ENCODE results near the gene COQ7.

Gene COQ7

DNA sequence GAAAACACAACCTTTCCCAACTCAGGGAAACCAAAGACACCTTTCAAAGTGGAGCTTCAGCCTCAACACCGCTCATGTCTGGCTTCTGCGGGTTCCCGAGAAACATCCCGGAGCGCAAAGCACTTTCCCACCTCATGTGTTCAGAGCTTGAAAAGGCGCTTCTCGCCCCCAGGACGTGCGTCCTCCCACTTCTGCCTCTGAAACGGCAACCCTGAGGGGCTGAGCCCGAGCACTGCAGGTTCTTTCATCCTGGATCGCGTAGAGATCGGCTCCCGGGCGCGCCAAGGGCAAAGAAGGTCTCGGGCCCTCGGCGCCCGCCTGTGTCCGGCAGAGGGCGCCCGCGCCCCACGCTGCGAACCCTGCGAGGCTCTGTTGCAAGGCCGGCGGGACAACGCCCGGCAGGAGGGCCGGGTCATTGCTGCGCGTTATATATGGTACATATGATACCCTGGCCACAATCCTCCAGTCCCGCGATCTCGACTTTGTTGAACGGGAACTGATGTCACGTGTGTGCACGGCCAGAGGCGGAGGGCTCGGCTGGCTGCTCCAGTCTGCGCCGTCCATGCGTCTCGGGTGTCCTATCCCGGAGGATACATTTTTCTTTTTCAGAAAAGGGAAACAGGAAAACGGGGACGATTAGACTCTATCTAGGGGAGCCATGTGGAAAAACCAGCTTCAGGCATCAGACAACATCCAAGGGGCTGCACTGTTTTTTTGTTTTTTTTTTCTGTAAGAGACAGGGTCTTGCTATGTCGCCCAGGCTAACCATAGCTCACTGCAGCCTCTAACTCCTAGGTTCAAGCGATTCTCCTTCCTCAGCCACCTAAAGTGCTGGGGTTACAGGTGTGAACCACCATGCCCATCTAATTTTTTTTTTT is 19.1 kb downstream of the COQ7 start:
- DNase-seq = peak; percentile 63

DNA sequence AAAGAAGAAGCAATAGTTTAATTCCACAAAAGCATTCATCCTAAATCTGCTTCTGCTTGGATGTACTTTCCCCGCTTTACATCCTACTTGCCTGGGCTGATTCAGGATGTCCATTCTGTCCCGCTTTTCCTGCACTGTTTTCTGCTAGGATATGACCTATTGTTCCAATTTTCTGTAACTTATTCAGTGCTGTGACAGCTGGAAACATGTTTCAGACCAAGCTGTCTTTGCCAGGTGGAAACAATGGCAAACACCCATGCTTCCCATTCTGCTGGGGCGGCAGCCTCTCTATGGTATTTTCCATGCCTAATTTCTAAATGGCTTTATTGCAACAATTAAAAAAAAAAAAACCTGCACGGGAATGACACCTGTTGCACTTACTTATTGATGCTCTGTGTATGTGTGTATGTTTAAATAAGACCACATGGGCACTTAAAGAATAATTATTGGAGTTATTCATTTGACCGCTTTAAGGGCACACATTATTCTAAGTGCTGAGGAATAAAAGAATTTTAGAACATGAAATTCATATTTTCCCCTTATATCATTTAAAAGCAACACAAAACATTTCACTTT is 21.0 kb downstream of the COQ7 start:
- DNase-seq = no peak

DNA sequence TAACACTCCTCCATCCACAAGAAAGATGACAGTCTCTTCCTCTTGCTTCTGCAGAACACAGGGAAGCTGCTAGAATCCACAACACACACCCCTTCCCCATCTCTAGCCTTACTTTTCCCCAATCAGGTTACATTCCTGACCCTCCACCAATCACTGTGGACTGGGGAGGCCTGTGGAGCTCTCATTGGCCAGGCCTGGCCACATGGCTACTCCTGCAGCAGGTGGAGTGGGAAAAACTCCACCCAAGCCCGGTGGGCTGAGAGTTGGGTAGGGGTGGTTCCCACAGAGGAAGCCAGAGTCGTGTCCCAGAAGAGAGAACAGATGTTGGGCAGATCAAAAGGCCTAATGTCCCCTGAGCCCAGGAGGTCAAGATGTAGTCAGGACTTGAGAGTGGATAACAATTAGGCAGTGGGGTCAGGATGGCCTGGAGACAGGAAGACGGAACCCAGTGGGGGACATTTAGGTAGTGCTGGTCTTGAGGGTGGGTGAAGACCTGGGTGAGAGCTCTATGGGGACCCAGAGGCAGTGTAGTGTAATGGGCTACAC is 22.1 kb downstream of the COQ7 start:
- no peak for DNase-seq

DNA sequence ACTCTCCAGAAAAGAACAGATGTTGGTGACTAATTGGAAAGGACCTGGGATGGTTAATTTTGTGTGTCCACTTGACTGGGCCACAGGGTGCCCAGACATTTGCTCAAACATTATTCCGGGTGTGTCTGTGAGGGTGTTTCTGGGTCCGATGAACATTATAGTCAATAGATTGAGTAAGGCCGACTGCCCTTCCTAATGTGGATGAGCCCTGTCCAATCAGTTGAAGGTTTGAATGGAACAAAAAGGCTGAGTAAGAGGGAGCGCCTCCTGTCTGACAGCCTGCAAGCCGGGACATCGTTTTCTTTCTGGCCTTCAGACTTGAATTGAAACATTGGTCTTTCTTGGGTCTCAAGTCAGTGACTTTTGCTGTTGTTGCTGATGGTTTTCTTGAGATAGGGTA is 23.5 kb downstream of the COQ7 start:
- no peak for DNase-seq

DNA sequence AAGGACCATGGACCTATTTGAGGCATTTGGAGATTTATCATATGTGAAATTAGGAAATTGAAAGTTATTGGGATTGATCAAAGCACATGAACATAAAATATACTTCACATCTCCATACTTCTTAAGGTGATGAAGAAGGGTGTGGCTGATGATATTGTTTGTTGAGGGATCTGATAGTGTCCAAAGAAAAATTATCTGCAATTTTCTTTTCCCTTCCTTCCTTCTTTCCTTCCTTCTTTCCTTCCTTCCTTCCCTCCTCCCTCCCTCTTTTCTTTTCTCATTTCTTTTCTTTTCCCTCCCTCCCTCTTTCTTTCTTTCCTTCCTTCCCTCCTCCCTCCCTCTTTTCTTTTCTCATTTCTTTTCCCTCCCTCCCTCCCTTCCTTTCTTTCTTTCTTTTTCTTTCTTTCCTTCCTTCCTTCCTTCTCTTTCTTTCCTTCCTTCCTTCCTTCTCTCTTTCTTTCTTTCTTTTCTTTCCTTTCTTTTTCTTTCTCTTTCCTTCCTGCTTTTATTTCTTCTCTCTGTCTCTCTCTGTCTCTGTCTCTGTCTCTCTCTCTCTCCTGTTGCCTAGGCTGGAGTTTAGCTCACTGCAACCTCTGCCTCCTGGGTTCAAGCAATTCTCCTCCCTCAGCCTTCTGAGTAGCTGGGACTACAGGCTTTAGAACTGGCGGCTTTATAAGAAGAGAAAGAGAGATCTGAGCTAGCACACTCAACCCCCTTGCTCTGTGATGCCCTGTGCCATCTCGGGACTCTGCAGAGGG is 25.4 kb downstream of the COQ7 start:
- no peak for DNase-seq

DNA sequence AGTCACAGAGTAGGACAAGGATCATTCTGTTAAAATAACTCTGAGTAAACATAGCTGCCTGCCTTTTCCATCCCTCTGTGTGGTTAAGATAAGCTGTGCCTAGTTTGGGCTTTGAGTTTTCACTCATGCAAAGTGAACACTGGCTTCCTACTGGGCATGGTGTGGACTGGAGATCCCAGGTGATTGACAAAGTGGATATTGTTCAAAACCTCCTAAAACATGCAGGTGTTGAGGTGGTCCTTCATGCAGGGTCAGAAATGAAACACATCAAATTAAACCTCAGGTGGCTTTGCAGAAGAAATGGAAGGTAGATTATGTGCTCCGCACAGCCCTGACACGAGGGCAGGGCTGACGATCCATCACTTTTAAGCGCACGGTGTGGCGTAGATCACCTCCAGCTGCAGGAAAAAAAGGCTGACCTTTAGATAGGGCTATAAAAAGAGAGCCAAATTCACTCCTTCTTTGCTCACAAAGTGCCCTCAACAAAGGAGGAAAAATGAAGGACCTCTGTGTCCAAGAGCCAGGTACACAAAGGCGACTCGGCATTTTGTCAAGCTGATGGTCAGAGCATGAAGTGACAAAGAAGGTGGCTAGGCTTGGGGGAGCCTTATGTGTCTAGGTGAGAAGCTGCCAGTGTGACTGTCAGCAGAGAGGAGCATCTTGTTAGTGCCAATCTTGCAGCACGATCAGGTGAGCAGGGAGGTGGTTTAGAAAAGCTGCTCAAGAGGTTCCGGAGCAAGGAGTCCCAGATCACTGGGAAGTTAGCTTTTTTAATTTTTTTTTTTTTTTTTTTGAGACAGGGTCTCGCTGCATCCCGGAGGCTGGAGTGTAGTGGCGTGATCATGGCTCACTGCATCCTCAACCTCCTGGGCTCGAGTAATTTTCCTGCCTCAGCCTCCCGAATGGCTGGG is 26.5 kb downstream of the COQ7 start:
- DNase-seq = no peak

DNA sequence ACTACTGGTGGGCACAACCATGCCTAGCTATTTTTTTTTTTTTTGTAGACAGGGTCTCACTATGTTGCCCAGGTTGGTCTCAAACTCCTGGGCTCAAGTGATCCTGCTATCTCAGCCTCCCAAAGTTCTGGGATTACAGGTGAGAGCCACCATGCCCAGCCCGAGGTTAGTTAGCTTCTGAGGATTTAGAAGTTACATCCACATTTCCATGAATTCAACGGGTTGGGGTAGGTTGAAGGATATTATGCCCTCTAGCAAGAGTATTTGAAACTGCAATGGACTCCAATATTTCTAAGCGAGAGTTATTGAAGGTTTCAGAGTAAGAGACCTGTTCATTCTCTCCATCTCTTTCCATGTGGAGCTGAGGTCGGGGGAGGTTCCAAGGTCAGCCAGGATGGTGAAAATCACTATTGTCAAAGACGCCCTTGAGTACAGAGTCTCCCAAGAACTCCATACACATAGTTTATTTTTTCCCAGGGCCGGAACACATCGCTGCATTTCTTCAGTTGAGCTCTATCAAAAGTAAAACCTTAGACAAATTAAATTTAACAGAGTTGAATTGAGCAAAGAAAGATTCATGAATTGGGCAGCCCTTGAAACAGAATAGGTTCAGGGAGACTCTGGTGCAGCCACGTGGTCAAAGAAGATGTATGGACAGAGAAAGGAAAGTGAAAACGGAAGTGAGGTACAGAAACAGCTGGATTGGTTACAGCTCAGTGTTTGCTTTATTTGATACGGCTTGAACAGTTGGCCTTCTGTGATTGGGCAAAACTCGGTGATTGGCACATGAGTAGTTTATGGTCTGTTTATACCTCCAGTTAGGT is 27.3 kb downstream of the COQ7 start:
- DNase-seq = peak; percentile 43

DNA sequence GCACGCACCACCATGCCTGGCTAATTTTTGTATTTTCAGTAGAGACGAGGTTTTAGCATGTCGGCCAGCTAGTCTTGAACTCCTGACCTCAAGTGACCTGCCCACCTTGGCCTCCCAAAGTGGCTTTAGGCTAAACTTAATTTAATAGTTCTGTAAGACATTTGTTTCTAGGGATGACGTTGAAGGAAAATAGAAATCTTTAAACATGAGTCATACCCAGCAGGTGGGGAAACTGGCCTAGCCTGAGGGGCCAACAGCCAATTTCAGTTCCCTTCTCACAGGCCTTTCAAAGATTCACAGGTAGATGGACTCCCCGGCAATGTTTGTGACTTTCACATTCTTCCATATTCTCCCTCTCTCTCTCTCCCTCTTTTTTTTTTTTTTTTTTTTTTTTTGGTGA is 28.2 kb downstream of the COQ7 start:
- no peak for DNase-seq

DNA sequence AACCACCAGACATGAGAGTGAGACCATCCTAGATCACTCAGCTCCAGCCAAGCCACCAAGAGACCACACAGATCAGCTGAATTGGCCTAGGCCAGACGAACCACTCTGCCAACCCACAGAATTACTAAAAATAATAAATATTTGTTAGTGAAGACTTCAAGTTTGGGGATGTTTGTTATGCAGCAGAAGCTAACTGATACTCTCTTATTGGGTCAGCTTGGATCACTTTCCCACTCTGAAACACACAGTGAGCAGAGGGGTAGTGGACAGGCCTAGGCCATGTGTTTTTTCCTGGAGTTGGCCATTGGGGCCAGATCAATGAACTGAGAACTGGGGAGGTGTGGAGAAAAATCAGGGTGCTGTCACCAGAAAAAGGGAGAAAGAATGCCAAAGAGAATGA is 30.8 kb downstream of the COQ7 start:
- no peak for DNase-seq

DNA sequence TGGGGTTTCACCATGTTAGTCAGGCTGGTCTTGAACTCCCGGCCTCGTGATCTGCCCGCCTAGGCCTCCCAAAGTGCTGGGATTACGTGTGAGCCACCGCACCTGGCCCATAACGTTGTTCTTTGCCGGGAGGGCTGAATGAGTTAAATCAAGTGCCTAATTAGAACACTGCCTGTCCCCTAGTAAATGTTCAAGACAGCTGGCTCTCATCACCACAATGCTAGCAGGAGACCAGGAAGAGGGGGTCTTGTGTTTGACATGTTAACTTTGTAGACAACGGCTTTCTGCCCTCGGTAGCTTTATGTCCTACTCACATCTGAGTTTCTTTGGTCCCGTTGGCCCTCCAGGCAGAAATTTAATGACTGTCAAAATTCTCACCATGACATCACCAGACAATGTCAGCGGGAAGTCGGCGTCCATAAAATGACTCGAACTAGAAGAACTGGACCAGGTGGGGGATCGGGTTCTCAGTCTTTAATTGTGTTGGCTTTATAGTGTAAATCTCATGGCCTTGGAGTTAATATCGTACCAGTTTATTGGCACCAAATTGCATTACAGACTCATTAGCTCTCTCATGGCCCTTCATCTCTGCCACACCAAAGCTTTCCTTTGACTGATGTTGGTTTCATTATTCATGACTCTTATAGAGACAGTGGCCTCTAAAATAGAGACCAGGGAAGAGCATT is 34.9 kb downstream of the COQ7 start:
- no peak for DNase-seq

DNA sequence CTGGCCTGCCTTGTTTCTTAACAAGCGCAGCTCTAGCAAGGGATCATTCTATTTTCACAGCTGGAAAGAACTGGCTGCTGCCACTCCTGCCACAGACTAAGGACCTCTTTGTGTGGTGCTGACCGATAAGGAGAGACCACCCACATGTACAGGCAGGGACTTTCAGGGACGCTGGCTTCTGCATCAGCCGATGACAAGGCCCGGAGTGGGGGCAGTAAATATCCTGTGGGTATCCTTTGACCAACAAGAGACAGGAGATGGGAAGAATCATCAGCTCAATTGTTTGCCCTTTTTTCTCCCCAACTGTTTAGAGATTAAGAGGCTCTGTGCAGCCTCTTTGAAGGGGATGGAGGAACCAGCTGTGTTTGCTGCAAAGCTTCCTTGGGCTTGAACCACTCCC is 37.2 kb downstream of the COQ7 start:
- DNase-seq = no peak

DNA sequence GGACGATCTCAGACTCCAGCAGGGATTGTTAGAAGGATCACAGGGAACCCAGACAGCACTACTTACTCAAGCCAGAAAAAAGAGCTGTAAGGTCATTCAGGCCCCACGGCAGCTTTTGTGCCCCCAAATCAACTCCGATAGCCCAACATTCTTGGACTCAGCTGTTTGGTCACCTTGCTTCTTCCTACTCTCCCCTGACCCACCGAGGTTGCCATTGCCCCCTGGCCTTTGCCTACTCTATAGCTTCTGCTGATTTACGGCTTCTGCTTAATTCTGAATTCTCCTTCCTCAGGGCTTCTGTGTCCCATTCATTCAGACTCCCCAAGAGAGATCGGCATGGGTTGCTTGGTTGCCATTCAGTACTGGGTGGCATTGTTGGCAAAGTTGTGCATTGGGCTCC is 37.7 kb downstream of the COQ7 start:
- DNase-seq = no peak

DNA sequence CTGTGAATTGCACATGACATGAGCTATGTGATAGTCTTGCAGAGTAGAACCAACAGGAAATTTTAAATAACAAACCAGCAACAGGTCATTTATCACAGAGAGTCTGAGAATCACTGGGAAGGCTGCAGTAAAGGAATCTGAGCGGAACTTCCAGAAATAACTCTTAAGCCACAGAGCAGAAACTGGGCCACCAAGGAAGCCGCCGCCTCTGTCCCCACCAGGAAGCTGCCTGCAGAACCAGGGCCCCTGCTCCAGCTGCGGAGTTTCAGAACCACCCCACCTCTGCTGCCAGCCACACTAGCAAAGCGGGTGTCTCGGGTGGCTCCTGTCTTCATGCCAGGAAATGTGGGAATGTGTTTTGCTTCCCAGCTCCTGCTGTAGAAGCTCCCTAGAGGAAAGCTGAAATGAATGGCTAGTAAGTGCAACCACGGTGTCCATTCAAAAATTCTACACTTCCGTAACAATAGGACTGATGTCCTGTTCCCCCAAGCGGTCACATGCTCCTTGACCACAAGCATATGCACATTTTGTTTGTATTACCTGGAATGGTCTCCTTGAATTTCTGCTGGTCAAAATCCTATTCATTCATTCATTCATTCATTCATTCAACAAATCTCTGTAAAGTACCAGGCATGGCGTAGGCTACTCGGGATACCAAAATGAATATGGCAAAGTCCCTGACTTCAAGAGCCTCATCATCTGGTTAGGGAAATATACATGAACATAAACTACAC is 38.6 kb downstream of the COQ7 start:
- DNase-seq = no peak

DNA sequence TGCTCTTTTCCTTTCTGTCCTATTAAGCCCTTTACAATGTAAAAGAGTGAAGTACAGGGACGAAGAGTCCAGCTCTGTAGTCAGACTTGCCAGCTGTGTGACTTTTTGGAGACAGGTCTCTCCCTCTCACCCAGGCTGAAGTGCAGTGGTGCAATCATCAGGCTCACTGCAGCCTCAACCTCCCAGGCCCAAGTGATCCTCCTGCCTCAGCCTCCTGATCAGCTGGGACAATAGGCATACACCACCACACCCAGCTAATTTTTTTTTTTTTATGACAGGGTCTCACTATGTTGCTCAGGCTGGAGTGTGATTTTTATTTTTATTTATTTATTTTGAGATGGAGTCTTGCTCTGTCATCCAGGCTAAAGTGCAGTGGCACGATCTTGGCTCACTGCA is 39.2 kb downstream of the COQ7 start:
- DNase-seq = no peak

DNA sequence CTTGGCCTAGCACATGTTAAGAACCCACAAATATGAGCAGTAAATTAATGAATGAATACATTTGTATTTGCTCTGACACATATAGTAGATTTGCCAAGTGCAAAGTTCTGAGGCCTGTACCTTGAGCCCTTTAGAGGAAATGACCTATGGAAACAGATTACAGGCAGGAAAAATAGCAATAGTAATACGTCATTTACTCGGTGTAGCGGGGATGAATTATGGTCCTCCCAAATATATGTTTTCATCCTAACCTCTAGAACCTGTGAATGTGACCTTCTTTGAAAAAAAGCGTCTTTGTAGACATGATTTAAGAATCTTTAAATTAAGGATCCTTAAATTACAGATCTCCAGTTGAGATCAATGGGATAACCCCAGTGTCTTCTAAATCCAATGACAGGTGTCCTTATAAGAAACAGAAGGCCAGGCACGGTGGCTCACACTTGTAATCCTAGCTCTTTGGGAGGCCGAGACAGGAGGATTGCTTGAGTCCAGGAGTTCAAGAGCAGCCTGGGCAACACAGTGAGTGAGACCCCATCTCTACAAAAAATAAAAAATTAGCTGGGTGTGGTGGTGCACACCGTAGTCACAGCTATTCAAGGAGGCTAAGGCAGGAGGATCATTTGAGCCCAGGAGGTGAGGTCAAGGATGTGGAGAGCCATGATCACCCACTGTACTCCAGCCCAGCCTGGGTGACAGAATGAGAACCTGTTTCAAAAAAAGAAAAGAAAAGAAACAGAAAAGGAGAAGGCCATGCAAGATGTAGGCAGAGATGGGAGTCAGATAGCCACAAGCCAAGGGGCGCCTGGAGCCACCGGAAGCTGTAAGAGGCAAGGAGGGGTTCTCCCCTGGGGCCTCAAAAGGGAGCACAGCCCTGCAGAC is 41.2 kb downstream of the COQ7 start:
- no peak for DNase-seq

DNA sequence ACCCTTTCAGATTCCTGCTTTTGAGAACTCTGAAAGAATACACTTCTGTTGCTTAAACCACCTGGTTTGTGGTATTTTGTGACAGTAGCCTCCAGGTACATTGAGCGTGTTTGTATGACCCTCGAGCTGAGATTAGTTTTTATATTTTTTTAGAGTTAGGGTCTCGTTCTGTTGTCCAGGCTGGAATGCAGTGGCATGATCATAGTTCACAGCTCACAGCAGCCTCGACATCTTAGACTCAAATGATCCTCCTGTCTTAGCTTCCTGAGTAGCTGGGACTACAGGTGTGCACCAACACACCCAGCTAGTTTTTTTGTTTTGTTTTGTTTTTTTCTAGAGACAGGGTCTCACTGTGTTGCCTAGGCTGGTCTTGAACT is 41.9 kb downstream of the COQ7 start:
- DNase-seq = no peak

DNA sequence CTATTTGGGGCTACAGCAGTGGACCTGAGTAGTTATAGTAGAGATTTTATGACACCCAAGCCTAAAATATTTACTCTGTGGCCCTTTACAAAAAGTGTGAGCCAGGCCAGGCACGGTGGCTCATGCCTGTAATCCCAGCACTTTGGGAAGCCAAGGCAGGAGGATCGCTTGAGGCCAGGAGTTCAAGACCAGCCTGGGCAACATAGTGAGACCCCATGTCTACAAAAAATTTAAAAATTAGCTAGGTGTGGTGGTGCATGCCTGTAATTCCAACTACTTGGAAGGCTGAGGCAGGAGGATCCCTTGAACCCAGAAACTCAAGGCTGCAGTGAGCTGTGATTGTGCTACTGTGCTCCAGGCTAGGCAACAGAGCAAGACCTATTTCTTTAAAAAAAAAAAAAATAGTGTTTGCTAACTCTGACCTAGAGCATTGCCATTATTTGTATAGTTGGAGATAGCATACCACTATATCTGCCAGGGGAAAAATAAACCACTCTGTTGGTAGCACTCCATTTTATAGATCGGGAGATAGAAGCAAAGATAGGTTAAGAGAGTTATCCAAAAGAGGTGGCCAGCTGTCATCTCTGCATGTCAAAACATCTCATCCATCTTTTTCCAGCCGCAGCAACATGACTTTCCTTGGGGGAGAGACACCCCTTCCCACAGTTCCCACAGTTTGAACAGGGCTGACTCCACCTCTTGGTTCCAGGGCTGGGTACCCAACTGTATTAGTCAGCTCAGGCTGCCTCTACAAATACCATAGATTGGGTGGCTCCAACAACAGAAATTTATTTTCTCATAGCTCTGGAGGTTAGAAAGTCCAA is 43.3 kb downstream of the COQ7 start:
- DNase-seq = no peak

DNA sequence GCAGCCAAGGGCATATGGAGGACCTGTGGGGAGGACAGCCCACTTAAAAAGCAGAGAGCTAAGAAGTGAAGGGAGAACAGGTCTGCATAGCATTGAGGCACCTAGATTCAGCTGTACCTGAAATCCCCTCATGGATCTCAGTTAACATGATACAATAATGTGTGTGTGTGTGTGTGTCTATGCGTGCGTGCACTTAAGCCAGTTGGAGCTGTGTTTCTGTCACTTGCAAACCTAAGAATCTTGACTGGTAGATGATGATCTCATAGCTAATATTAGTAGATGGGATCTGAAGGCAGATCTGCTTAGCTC is 44.6 kb downstream of the COQ7 start:
- DNase-seq = no peak
